SK-MEL-5 (cell line): Measurements from ENCODE around the gene DARS2. TPM values are rescaled to one million over a fixed set of nuclear protein-coding genes. Genes with fewer than 3 reads are reported as not detected.
"Not testable (repeated sequence)": the region's sequence is repeated elsewhere in the genome, so short reads cannot be mapped to it uniquely, and the experiment has no call there.

Source experiments
- DNase-seq: peaks from one replicate; pipeline ENCODE4 v3.0.0-alpha.2; 2016; ENCODE audit warnings: low read depth, low spot score
- in situ Hi-C: cut with HindIII; loops from 2 replicates; pipeline ENCODE4 v1.10.0; 2016; ENCODE audit warnings: low sequenced_read_pairs, high pct_unique_total_duplicates, low pct_unique_long_range_greater_than_20kb
- polyA plus RNA-seq, 2 experiments: library from polyadenylated mRNA; depleted of rRNA; stranded (reverse); fragments of >200 nt; gene quantifications; 2 replicates each; pipeline ENCODE4 v1.2.3, GENCODE V29; 2015
- total RNA-seq: library from RNA; depleted of rRNA; stranded (reverse); fragments of >200 nt; shearing (Covaris generic); gene quantifications from 2 replicates; pipeline ENCODE4 v1.2.3, GENCODE V29; 2014; rRNA removed

Gene DARS2, protein sequence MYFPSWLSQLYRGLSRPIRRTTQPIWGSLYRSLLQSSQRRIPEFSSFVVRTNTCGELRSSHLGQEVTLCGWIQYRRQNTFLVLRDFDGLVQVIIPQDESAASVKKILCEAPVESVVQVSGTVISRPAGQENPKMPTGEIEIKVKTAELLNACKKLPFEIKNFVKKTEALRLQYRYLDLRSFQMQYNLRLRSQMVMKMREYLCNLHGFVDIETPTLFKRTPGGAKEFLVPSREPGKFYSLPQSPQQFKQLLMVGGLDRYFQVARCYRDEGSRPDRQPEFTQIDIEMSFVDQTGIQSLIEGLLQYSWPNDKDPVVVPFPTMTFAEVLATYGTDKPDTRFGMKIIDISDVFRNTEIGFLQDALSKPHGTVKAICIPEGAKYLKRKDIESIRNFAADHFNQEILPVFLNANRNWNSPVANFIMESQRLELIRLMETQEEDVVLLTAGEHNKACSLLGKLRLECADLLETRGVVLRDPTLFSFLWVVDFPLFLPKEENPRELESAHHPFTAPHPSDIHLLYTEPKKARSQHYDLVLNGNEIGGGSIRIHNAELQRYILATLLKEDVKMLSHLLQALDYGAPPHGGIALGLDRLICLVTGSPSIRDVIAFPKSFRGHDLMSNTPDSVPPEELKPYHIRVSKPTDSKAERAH
- 38.6 and 49.5 TPM in 2 replicates for total RNA-seq
- 44.6 and 54.8 TPM in 2 replicates for polyA plus RNA-seq (2015; cell fraction: cytosol; rRNA removed)
- 32.5 and 34.6 TPM in 2 replicates for polyA plus RNA-seq (2015; cell fraction: nucleus; rRNA removed)

DNA sequence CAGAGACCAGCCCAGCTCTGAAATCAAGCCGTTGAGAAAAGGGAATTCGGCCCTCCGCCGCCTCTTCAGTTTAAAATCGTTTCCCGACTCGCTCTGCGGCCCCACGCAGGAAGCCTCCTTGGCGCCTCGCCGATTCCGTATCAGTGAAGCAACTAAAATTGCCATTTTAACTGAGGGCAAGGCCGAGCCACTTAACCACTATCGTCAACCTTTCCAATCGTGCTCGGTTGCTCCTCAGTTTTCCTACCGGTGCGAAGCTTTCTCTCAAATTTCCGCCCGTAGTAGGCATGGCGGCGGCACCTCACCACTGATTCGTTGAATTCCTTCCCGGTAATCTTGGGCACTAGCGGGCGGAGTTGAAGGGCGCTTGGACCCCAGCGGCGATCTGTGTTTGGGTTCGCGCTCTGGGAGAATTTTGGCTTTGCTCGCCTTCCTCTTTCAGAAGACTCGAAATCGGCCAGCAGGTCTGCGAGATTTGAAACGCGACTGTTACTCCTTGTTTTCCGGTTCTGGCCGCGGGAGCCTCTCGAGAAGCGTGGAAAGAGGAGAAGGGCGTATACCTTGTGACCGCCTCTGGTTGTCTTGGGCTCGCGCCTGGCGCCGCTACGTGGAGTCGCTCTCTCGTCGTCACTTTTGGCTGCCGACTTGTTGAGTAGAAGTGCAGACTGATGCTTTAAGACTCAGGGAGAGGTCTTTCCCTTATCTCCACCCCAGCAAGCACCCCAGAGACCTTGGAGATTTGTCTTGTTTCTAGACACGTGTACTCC lies at the start of gene DARS2, which contains the start of gene CENPL:
Gene DARS2 (plus strand): TSS at position 359 of the 767 bp plus-strand sequence. CDS start 557 bp downstream, outside the sequence.
Gene CENPL (minus strand): TSS at position 569 of the 767 bp plus-strand sequence. CDS start 13,584 bp downstream, outside the sequence.
- in situ Hi-C loops: no loop called here
- peak; percentile 98 for DNase-seq

DNA sequence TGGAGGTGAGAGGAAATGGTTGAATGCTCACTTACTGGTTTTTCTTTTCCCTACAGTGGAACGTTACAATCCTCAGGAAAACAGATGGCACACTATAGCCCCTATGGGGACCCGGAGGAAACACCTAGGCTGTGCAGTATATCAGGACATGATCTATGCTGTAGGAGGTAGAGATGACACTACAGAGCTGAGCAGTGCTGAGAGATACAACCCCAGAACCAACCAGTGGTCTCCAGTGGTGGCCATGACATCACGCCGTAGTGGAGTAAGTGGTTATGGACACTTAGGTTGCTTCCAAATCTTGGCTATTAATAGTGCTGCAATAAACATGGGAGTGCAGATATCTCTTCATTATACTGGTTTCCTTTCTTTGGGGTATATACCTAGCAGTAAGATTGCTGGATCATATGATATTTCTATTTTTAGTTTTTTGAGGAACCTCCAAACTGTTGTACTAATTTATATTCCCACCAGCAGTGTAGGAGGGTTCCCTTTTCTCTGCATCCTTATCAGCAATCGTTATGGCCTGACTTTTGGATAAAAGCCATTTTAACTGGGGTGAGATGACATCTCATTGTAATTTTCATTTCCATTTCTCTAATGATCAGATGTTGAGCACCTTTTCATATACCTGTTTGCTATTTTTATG lies 48.8 kb upstream of the DARS2 start:
- DNase-seq: no peak
- in situ Hi-C loops: no loop called here

DNA sequence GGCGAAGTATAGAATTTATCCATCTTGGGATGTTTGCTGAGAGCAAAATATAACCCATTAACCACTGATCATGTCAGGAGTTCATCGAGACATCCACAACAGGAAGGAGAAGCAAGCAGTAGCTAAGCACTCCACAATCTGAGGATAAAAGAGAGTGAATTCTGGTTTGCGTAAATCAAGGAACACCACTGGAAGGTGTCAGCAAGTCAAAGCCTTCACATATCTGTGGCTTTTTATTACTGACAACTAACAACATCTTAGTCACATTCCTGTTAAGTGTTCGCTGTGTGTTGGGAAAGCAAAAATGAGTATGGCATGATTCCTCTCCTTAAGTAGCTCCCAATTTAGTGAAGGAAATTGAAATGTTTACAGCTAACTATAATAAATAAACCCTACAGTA lies 44.5 kb upstream of the DARS2 start:
- no peak for DNase-seq
- in situ Hi-C loops: no loop called here

DNA sequence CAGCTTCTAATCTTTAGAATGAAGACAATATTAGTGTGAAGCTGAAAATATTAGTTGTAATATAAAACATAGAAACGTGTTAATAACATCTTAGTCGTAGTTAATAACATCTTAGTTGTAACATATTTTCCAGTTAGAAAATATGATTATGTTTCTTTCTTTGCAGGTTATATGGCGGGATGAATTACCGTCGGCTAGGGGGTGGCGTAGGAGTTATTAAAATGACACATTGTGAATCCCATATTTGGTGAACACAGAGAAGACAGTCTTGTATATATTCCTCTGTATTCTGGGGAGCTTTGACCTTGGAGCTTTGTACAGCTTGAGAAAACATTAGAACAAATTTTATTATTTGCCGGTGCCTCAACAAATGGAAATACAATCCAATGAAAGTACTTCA lies 39.5 kb upstream of the DARS2 start:
- DNase-seq: no peak
- in situ Hi-C loops: no loop called here

DNA sequence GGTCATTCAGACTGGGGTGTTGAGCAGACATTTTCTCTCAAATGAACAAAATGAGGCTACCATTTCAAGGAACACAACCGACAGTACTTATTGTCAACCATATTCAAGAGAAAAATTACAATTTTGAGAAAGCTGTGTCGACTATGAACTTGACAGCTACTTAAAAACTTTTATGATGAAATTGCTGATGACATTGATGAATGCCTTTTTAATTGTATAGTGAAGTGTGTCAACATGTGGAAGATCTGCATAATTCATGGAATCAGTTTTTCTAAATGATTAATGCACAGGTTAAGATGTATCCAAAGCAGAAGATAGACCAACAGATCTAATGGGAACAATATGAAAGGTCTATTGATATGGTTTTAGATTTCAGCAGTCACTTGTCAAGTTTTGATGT lies 34.6 kb upstream of the DARS2 start:
- in situ Hi-C loops: no loop called here
- no peak for DNase-seq

DNA sequence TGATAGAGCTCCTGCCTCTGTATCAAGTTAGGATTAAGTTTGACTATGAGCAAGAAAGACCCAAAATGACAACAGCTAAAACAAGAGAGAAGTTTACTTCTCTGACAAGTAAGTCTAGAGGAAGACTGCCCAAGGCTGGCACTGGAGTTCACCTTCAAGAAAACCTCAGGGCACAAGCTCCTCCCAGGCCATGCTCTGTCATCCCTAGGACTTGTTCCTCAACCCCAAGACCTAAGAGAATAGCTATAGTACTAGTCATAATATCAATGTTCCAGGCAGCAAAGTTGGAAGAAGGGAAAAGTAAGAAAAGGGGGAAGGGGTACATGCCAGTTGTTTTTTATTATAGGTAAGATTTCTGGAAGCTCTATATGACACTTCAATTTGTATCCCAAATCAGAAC lies 26.4 kb upstream of the DARS2 start:
- in situ Hi-C loops: no loop called here
- DNase-seq: no peak

DNA sequence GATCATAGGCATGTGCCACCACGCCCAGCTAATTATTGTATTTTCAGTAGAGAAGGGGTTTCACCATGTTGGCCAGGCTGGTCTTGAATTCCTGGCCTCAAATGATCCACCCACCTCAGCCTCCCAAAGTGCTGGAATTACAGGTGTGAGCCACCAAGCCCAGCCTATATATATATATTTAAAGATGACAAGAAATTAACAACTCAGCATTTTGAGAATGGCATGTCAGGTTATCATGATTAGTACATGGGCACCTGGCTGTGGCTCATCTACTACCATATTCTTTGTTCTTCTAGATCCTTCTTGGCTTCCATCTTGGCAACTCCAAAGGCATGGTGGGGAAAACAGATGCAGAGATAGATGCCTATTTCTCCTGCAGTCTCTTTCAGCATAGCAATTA lies 24.5 kb upstream of the DARS2 start:
- DNase-seq, in situ Hi-C loops: not testable (repeated sequence)

DNA sequence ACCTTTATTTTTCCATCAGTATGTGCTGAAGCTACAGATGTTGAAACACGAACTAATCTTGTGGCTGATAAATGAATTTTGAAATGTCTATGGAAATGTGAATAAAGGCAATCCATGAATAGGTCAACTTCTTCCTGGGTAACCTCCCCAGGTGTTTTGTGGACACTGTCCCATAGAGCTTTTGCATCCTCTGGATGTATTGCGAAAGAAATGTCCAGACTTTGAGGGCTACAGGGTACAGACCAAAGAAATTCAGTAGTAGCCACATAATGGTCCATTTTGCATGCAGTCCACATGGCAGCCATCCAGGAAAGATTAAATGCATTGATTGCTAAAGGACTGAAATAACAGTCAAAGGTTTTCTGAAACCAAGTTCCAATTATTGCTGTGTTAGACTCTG lies 21.5 kb upstream of the DARS2 start:
- no peak for DNase-seq
- in situ Hi-C loops: no loop called here

DNA sequence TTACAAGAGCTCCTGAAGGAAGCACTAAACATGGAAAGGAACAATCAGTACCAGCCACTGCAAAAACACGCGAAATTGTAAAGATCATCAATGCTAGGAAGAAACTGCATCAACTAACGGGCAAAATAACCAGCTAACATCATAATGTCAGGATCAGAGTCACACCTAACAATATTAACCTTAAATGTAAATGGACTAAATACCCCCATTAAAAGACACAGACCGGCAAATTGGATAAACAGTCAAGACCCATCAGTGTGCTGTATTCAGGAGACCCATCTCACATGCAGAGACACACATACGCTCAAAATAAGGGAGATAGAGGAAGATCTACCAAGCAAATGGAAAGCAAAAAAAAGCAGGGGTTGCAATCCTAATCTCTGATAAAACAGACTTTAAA lies 10.8 kb upstream of the DARS2 start:
- DNase-seq, in situ Hi-C loops: not testable (repeated sequence)

DNA sequence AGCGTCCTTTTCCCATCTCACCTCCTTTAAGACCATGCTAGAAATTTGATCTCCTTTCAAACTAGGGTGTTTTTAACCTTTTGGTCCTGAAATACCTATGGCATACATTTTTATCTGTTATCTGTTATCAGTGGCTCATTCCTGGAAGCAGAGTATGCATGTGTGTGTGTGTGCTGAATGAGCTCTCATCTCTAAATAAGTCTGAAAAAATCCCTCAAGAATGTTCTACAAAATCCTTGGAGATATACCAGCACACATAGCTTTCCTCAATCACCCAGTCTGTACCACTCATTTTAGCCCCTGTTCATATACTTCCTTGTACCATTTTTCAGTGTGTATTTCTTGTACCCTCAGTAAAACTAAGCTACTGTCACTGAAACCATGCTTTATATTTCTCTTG lies 6.0 kb upstream of the DARS2 start:
- DNase-seq: no peak

DNA sequence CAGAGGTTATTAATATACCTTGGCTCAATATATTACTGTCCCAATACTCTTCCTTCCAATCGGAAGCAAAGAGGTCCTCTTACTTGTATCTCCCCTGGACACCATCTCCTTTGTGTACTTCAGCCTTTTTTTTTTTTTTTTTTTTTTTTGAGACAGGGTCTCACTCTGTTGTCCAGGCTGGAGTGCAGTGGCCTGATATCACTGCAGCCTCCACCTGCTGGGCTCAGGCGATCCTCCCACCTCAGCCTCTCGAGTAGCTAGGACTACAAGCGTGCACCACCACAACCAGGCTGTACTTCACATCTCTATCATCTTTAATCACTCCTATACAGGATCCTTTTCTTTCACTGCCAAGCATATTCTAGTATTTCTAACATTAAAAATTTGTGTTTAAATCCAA lies 2.8 kb upstream of the DARS2 start:
- in situ Hi-C loops: no loop called here
- no peak for DNase-seq

More for the DNA sequence above, 6.0 kb upstream of the DARS2 start:
- in situ Hi-C loops: no loop called here

DNA sequence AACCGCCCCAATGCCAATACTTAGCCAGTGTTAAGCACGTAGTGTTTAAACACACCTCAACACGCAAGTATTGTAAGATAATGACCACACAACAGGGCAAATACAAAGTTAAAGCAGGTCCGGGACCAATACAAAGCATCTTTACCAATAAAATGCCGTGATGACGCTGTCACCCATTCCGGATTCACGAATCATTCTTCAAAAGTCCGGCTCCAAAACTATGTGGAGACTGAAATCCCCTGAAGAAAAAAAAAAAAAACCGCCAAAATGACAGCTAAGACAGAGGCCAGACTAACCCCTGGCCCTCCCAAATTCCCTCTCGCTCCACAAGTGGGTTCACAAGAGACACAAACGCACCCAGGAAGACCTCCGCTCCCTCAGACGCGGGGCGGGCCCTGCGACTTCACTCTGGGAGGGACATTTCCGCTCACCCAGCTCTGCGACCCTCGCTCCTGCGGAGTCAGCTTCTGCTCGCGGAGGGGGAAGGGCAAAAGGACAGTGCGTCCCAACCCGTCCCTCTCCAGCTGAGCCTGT lies 625 bp upstream of the DARS2 start:
- no peak for DNase-seq

DNA sequence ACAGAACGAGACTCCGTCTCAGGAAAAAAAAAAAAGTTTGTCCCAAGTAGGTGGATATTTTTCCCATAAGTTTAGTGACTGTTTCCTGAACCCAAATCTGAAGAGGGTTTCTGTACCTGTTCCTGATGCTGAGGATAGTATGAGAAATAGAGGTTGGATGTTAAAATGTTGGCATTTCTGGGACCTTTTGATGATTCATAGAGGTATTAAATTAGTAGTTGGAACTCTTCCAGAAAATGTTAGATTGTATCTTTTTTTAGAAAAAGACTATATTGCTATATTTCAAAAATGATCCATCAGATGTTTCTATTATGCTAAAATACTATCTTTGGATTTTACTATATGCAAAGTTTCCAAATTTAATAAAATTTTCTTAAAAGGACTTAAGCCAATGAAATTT lies 3.1 kb downstream of the DARS2 start:
- in situ Hi-C loops: no loop called here
- no peak for DNase-seq

More for the DNA sequence above, 625 bp upstream of the DARS2 start:
- in situ Hi-C loops: no loop called here

DNA sequence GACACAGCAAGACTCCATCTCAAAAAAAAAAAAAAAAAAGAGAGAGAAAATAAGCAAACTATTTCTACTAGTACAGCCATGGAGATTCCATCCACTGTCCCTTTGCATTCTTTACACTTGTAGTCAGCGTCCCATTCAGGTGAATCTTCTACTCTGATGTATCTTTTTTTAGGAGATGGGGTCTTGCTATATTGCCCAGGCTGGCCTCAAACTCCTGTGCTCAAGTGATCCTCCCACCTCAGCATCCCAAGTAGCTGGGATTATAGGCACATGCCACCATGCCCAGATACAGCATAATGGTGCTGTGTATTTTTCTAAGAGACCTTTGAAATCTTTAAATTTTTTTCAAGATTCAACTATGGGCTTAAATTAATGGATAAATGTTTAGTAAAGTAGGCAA lies 8.3 kb downstream of the DARS2 start:
- in situ Hi-C loops: no loop called here
- DNase-seq: no peak

DNA sequence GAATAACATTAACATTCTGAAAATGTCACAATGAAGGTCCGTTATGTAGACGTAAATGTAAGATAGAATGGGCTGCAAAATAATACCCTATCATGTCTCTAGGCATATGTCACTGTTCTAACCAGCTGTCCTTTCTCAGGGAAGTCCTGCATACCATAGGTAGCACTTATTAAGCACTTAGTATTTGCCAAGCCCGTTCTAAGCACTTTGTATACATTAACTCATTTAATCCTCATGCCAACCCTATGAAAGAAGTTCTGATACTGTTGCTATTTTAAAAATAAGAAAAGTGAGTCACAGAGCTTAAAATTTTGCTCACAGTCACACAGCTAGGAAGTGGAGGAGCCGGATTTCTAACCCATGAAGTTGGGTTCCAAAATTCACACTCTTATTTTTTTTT lies 27.6 kb downstream of the DARS2 start:
- DNase-seq: no peak
- in situ Hi-C loops: no loop called here

DNA sequence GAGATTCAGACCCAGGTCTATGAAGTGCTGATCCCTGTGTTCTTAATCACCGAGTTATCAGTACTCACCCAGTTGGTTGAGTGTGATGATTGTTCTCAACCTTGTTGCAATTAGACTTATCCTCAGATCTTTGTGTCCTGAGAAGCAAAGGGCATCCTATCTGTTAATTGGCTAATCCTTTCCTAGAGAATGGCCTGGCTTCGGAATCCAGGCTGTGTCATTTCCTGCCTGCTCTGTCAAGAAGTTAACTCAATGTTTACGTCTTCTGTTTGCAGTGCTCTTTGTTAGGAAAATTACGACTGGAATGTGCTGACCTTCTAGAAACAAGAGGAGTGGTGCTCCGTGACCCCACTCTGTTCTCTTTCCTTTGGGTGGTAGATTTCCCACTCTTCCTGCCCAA lies 28.6 kb downstream of the DARS2 start:
- DNase-seq: no peak
- in situ Hi-C loops: no loop called here

DNA sequence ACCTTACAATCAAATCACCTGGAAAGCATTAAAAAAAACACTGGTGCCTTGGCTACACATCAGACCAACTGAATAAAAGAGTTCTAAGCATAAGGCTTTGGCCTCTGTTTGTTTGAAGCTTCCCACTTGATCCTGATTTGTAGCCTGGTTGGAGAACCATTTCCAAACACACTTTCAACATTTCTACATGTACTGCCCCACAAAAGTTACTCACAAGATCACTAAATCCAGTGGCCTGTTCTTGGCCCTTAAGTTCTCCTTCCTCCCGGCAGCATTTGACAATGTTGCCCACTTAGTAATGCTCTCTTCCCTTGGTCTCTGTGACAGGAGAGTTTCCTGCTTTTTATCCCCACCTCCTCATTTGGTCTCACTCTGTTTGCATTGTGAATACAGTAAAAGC lies 31.5 kb downstream of the DARS2 start:
- DNase-seq: no peak
- in situ Hi-C loops: no loop called here
